Neural crest cell (in vitro differentiated cells): ENCODE measurements around the gene GABRB1. TPM values are rescaled to one million over a fixed set of nuclear protein-coding genes. Genes with fewer than 3 reads are reported as not detected.

Experiments
- DNase-seq: peaks from one replicate; pipeline ENCODE4 v3.0.0; 2021; ENCODE audit warnings: low read depth, mixed read lengths, low spot score
- H3K27ac Mint-ChIP-seq: one replicate; pipeline ENCODE4 v1.8.0; 2021; ENCODE audit warnings: mild to moderate bottlenecking, mixed read lengths; ENCODE audit not compliant: unreplicated experiment
- H3K27me3 Mint-ChIP-seq: 2 replicates; pipeline ENCODE4 v1.8.0; 2021; ENCODE audit warnings: low read depth, mild to moderate bottlenecking, mixed read lengths
- H3K36me3 Mint-ChIP-seq: 2 replicates; pipeline ENCODE4 v1.8.0; 2021; ENCODE audit warnings: low read depth, mild to moderate bottlenecking, mixed read lengths
- H3K4me1 Mint-ChIP-seq: 2 replicates; pipeline ENCODE4 v1.8.0; 2021; ENCODE audit warnings: mixed read lengths
- H3K4me3 Mint-ChIP-seq: one replicate; pipeline ENCODE4 v1.8.0; 2021; ENCODE audit warnings: mild to moderate bottlenecking, mixed read lengths
- H3K9me3 Mint-ChIP-seq: 2 replicates; pipeline ENCODE4 v1.8.0; 2021; ENCODE audit warnings: mixed read lengths
- CTCF ChIP-seq: fragments of 200-600 bp; sonication (generic); conservative IDR thresholded peaks from 2 replicates; pipeline ENCODE4 v1.5.0; 2021; ENCODE audit warnings: antibody characterized with exemption, mild to moderate bottlenecking
- total RNA-seq: library from RNA; stranded (reverse); gene quantifications from 2 replicates; pipeline ENCODE4 v1.2.1, GENCODE V29; 2021

GABRB1 gene
- total RNA-seq, 1 donor from 2014 or later = not detected

GRCh38 chr4:47031751-47032404 is 511 bp downstream of the GABRB1 start:
- Mint-ChIP-seq H3K27me3 (peaks cover 58% of the 10 kb centered on the region), H3K36me3 (no peaks in the 10 kb centered on the region), H3K27ac (no peak overlapping the region), H3K9me3 (no peaks in the 10 kb centered on the region), H3K4me3 (peak overlapping the region; percentile 77), H3K4me1 (peaks cover 11% of the 10 kb centered on the region)
- no peak for TF ChIP-seq CTCF
- peak; percentile 1 for DNase-seq

- DNase-seq = peak; percentile 78
- H3K27ac Mint-ChIP-seq = no peak overlapping the region
- peaks cover 61% of the 10 kb centered on the region for H3K27me3 Mint-ChIP-seq
- H3K4me3 Mint-ChIP-seq = peak overlapping the region; percentile 77
- H3K4me1 Mint-ChIP-seq = peaks cover 11% of the 10 kb centered on the region
- H3K9me3 Mint-ChIP-seq = no peaks in the 10 kb centered on the region
- peak; percentile 83 for TF ChIP-seq CTCF
- no peaks in the 10 kb centered on the region for H3K36me3 Mint-ChIP-seq
These were observed 1.2 kb downstream of the GABRB1 start for GRCh38 chr4:47032405-47033106.

- no peaks in the 10 kb centered on the region for H3K4me1 Mint-ChIP-seq
- no peaks in the 10 kb centered on the region for H3K36me3 Mint-ChIP-seq
- H3K9me3 Mint-ChIP-seq = no peaks in the 10 kb centered on the region
- no peak overlapping the region for H3K4me3 Mint-ChIP-seq
- no peak overlapping the region for H3K27ac Mint-ChIP-seq
- no peak for TF ChIP-seq CTCF
- DNase-seq = no peak
- H3K27me3 Mint-ChIP-seq = peaks cover 60% of the 10 kb centered on the region
These were observed 6.9 kb downstream of the GABRB1 start for GRCh38 chr4:47038263-47038662.

GRCh38 chr4:47040828-47041227 is 9.5 kb downstream of the GABRB1 start:
- Mint-ChIP-seq H3K36me3 (no peaks in the 10 kb centered on the region), H3K4me3 (no peak overlapping the region), H3K9me3 (no peaks in the 10 kb centered on the region), H3K27ac (no peak overlapping the region), H3K27me3 (peaks cover 64% of the 10 kb centered on the region), H3K4me1 (no peaks in the 10 kb centered on the region)
- TF ChIP-seq CTCF = no peak
- no peak for DNase-seq

GRCh38 chr4:47043821-47044220 is 12.5 kb downstream of the GABRB1 start:
- no peaks in the 10 kb centered on the region for H3K9me3 Mint-ChIP-seq
- H3K36me3 Mint-ChIP-seq = no peaks in the 10 kb centered on the region
- H3K27me3 Mint-ChIP-seq = peaks cover 53% of the 10 kb centered on the region
- no peaks in the 10 kb centered on the region for H3K4me1 Mint-ChIP-seq
- DNase-seq = no peak
- no peak for TF ChIP-seq CTCF
- no peak overlapping the region for H3K4me3 Mint-ChIP-seq
- H3K27ac Mint-ChIP-seq = no peak overlapping the region
